Stomach (tissue), 4 donors: Measurements from ENCODE around the gene DYSF.

Experiments
- POLR2A ChIP-seq, 4 donors: fragments of 450-650 bp; IDR thresholded peaks; one replicate each; pipeline ENCODE4 v1.6.1; 2016; ENCODE audit warnings: antibody characterized with exemption in 4 of 4, control low read depth in 2 of 4, mild to moderate bottlenecking in 1 of 4, moderate library complexity in 1 of 4
- POLR2AphosphoS5 ChIP-seq, 3 donors: sonication (generic); formaldehyde crosslinking; IDR thresholded peaks; one replicate each; pipeline ENCODE4 v1.6.1; 2016; ENCODE audit warnings: antibody characterized with exemption in 3 of 3
- TF ChIP-seq, protein P1 (sequence below), 7 experiments: fragments of 450-650 bp in 4 of 7; fragments of 200-600 bp in 3 of 7; sonication (generic) in 3 of 7; IDR thresholded peaks; one replicate each; pipeline ENCODE4 v1.5.1; 2016 to 2019; ENCODE audit warnings: antibody characterized with exemption in 7 of 7, control low read depth in 2 of 7, mild to moderate bottlenecking in 1 of 7

DNA sequence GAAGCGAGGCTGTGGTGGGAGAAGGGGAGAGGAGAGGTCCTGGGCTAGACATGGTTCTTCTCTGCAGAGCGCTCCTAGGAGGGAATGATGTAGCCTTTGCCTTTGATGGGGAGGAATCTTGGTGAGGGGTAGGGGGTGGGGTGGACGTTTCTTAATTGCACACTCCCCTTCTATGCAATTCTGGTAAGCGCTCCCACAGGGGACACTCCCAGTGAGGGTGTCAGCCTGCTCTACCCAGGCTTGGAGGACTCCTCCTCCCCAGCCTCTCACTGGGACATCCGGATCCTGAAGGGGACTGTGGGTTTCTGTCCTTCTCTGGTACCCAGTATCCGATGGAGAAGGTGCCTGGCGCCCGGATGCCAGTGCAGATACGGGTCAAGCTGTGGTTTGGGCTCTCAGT, 114.3 kb downstream of the DYSF start:
- TF ChIP-seq POLR2A (IDR thresholded peaks at IDR 0.05) (no peak), POLR2AphosphoS5 (IDR thresholded peaks at IDR 0.05) (no peak)
- TF ChIP-seq, protein P1, sequence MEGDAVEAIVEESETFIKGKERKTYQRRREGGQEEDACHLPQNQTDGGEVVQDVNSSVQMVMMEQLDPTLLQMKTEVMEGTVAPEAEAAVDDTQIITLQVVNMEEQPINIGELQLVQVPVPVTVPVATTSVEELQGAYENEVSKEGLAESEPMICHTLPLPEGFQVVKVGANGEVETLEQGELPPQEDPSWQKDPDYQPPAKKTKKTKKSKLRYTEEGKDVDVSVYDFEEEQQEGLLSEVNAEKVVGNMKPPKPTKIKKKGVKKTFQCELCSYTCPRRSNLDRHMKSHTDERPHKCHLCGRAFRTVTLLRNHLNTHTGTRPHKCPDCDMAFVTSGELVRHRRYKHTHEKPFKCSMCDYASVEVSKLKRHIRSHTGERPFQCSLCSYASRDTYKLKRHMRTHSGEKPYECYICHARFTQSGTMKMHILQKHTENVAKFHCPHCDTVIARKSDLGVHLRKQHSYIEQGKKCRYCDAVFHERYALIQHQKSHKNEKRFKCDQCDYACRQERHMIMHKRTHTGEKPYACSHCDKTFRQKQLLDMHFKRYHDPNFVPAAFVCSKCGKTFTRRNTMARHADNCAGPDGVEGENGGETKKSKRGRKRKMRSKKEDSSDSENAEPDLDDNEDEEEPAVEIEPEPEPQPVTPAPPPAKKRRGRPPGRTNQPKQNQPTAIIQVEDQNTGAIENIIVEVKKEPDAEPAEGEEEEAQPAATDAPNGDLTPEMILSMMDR (IDR thresholded peaks at IDR 0.05) = no peak
